ENCODE measurements around the gene HDAC2.

DNA sequence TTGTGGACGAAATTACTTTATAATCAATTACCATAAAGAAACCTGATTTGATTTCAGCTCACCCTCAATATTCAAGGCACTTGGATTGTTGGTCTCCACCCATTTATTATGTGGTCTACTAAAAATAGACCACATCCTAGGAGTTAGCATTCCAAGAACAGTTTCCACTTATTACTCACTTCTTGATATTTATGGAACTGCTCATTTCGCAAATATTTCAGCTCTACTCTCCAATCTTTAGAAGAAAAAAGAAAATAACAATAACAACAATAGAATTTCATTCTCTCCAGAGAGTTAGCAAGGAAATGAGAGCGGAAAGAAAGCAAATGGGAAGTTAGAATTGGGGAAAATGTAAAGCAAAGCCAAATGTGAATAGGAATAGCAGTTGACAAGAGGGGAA lies 26.2 kb upstream of the HDAC2 start:
- TF ChIP-seq, protein P1, sequence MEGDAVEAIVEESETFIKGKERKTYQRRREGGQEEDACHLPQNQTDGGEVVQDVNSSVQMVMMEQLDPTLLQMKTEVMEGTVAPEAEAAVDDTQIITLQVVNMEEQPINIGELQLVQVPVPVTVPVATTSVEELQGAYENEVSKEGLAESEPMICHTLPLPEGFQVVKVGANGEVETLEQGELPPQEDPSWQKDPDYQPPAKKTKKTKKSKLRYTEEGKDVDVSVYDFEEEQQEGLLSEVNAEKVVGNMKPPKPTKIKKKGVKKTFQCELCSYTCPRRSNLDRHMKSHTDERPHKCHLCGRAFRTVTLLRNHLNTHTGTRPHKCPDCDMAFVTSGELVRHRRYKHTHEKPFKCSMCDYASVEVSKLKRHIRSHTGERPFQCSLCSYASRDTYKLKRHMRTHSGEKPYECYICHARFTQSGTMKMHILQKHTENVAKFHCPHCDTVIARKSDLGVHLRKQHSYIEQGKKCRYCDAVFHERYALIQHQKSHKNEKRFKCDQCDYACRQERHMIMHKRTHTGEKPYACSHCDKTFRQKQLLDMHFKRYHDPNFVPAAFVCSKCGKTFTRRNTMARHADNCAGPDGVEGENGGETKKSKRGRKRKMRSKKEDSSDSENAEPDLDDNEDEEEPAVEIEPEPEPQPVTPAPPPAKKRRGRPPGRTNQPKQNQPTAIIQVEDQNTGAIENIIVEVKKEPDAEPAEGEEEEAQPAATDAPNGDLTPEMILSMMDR (IDR thresholded peaks at IDR 0.05), result no peak
- no peak for TF ChIP-seq POLR2AphosphoS5 (IDR thresholded peaks at IDR 0.05; ENCODE audit: low read depth, low read length)
